Suppressor macrophage treated with lipopolysaccharide for 4 hours (primary cell): ENCODE results near the gene ELFN2.

Experiments
- DNase-seq: peaks from one replicate; pipeline ENCODE4 v3.0.0-alpha.2; 2020

The ELFN2 gene

DNA sequence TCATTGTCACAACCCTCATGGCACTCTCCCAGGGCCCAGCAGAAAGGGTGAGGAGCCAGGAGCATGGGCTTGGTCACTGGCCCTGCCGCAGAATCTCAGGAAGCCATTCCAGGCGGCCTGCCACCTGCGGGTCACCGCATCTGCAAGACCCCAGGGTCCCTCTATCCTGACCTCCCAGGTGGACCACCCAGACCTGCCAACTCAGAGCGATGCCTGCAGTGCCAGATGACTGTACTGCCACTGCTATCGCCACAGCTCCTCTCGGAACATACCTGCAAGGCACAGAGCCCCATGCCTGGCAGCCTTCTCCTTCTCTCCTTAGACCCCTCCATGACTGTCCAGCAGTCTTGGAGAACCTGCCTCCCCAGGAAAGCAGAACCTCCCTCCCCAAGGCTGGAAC is 26.4 kb upstream of the ELFN2 start:
- no peak for DNase-seq

DNA sequence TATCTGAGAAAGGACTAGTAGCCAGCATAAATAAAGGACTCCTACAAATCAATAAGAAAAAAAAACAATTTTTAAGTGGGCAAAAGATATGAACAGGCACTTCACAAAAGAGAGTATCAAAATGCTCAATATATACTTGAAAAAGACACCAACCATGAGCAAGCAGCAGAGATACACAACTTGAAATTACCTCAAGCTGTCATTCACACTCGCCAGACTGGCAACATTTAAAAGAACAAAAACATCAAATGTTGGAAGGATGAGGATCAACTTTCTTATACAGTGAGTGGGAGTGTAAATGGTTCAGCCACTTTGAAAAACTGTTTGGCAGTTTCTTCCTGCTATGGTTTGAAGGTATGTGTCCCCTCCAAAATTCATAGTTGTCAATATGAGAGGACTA is 23.9 kb upstream of the ELFN2 start:
- DNase-seq, result no peak

DNA sequence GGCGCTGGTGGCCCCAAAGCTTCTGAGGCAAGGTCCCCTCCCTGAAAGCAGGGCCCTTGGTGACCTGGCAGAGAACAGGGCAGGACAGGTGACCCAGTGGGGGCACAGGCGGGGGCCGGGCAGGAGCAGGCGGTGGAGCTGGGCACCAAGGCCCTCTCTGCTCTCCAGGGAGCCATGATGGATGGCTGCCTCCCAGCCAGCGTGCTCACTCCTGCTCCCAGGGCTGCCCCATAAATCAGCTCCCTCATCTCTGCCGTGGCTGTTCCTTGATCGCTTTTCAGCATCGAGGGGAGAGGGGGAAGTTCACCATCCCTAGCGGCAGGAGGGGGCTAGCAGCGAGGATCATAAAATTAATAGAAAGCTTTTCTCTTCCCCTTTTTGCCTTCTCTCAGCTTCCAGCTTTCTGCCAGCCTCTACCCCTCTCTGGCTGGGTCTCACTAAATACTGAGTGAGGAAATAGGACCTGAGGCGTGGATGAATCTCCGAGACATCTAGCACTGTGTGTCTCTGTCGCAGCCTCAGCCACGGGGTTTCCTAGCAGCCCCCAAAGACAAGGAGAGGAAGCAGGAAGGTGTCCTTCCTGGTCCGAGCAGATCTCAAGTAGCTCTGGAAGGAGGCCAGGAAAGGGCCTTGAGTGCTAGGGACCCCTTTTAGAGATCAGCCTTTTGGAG is 22.2 kb upstream of the ELFN2 start:
- DNase-seq, result peak; percentile 15

DNA sequence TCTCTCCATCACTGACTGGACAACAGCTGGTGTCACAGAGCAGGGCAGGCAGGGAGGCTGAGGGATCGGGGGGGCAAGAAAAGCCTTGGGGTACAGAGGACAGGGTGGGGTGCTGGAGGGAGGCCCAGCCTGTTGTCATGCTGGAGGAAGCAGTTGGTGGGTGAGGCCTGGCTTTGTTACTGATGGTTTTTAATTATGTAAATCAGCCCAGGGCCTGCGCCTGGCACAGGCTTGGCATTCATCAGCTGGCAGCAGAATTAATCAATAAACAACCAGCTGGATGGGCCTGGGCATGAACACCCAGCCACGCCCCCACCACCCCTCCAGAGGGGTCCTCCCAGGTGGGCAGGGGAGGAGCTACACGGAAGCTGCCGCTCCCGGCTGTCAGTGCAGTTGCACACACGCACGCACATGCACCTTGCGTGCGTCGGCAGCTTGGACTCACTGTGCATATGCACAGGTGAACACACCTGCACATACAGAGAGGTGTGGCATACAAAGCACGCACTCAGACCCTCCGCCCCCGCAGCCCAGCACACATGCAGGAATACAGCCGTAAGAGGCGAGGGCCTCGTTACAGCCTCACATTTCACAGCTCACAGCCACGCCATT is 21.3 kb upstream of the ELFN2 start:
- no peak for DNase-seq

DNA sequence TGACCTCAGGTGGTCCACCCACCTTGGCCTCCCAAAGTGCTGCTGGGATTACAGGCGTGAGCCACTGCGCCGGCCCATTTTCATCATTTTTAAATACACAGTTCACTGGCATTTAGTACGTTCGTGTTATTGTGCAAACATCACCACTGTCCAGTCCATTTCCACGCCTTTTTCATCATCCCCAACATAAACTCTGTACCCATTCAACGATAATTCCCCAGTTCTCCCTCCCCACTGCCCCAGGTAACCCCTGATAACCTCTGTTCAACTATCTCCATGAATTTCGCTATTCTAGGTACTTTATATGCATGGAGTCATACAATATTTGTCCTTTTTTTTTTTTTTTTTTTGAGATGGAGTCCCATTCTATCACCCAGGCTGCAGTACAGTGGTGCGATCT is 18.2 kb upstream of the ELFN2 start:
- DNase-seq, result no peak

DNA sequence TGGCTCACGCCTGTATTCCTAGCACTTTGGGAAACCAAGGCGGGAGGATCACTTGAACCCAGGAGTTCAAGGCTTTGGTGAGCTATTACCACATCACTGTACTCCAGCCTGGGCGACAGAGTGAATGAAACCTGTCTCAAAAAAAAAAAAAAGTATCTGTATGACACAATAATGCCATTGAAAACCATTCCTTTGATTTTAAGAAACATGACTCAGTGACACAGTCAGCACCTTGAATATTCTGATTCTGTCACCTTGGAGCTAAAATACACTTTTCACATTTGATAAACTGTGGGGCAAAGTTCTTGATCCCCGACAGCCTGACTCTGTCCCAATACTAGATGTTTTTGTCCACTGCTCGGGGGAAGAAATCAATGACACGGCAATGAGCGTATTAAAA is 16.7 kb upstream of the ELFN2 start:
- no peak for DNase-seq

DNA sequence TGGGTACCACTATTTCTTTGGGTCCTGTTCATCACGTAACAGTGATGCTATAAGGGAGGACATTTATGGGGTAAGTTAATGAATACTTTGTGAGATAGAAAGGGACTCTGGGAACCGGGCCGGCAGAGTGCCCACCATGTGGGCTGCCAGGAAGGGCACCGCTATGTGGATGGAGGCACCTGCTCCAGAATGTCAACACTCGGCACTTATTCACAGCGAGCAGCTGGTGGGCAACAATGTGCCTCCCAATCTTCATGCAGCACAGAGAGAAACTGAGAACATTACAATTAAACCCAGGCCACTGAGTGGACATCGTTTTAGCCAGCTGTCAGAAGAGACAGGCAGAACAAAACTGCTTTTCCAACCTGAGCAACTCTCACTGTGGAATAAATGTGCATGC is 15.8 kb upstream of the ELFN2 start:
- DNase-seq, result no peak

DNA sequence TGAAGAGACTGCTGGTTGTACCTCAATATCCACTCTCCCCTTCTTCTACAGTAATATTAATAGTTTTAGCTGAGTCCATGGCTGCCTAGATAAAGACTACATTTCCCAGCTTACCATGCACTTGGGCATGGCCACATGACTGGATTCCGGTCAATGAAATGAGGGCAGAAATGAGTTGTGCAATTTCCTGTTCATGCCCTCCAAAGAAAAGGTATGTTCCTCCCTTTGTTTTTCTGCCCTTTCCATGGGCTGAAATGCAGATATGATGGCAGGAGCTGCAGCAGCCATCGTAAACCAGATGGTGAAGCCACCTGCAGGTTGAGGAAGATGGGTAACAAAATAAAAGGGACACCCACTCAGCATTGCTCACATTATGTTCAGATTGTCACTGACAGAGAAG is 15.3 kb upstream of the ELFN2 start:
- peak; percentile 43 for DNase-seq

DNA sequence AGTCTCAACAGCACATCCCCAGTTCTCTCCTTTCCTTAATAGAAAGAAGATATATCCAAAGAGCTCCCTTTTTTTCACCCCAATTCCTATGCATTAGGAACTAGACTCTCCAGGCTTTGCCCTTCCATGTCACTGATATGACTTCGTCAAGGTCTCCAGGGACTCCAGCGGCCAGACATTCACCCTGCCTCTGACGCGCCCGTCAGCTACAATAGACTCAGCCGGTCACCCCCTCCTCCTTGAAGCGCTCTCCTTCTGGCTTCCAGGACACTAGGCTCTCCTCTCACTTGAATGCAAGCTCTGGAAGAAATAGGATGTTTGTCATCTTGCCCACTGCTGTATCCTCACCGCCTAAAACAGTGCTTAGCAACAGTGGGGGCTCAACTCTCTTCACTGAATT is 14.9 kb upstream of the ELFN2 start:
- no peak for DNase-seq

DNA sequence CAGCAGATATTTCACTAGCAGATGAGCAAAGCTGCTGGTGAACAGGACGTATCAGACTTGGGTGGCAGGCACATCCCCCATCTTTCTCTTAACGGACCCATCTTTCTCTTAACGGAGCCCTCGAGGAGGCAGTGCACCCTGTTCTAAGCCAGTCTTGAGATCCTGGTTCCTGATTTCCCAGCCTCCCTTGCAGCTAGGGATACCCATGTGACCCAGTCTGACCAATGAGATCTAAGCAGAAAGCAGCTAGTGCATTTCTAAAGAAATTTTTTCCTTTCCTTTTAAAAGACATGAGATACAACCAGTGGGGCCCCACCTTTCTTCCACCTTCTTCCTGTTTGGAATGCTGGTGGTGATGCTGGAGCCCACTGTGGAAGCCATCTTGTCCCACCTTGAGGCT is 13.6 kb upstream of the ELFN2 start:
- no peak for DNase-seq

DNA sequence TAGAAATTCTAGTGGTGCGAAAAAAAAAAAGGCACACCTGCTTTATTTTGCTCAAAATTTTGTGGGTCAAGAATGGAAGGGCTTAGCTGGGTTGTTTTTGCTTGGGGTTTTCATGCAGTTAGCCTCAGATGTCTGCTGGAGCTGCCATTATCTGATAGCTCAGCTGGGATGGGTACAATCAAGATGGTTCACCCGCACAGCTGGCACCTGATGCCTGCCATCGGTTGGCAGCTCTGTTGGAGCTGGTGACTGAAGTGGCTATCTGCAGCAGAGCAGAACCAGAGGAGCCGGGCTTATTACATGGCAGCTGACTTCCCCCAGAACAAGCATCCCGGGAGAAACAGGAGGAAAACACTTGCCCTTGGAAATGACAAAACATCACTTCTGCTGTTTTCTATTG is 12.1 kb upstream of the ELFN2 start:
- DNase-seq, result no peak

DNA sequence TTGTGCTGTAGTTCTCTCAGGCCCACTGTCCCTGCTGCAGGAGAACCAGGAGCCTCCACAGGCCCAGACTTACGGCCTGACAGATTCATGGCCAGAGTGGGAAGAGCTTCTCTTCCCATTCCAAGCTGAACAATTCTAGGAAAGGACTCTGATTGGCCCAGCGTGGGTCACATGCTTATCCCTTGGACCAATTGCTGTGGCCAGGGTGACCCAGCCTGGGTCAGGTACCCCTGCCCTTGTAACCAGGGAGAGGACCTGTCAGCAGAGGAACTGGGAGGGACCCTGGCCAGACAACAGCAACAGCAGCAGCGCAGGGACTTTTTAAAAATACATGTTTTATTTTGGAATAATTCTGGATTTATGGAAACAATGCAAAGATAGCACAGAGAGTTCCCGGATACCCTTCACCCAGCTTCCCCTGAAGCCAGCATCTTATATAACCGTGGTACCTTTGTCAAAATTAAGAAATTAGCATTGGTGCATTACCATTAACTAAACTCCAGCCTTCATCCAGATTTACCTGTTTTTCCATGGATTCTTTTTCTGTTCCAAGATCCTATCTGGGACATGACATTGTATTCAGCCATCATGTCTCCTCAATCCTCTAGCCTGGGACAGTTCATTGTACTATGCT is 8.8 kb upstream of the ELFN2 start:
- DNase-seq, result no peak

DNA sequence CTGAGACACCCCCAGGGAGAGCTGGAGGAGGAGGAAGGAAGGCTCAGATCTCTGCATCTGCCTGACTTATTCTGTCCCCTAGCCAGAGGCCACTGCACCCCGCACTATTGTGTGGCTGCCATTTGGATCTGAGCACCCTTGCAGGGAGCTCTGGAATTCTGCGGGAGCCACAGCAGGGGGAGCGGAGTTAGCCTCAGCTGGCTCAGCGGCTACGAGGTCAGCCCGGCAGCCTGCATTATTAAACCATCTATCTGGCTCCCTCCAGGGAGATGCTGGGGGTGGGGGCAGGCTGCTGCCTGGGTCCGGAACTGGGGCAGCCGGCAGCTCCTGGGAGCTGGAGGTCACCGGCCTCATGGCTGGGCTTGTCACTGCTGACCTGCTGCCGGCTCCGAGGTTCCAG is 6.5 kb upstream of the ELFN2 start:
- no peak for DNase-seq

DNA sequence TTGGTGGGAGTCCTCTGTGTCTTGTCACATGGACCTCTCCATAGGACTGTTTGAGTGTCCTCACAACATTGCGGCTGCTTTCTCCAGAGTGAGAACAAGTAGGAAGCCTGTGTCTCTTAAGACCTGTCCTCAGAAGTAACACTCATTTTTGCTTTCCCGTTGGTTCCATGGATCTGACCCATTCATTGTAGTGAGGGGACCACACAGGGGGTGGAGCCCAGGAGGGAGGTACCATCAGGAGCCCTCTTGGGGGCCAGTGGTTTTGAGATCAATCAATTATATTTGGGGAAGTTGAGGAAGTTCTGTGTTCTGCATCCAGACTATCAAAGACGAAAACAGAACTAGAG is 5.4 kb upstream of the ELFN2 start:
- DNase-seq, result no peak

DNA sequence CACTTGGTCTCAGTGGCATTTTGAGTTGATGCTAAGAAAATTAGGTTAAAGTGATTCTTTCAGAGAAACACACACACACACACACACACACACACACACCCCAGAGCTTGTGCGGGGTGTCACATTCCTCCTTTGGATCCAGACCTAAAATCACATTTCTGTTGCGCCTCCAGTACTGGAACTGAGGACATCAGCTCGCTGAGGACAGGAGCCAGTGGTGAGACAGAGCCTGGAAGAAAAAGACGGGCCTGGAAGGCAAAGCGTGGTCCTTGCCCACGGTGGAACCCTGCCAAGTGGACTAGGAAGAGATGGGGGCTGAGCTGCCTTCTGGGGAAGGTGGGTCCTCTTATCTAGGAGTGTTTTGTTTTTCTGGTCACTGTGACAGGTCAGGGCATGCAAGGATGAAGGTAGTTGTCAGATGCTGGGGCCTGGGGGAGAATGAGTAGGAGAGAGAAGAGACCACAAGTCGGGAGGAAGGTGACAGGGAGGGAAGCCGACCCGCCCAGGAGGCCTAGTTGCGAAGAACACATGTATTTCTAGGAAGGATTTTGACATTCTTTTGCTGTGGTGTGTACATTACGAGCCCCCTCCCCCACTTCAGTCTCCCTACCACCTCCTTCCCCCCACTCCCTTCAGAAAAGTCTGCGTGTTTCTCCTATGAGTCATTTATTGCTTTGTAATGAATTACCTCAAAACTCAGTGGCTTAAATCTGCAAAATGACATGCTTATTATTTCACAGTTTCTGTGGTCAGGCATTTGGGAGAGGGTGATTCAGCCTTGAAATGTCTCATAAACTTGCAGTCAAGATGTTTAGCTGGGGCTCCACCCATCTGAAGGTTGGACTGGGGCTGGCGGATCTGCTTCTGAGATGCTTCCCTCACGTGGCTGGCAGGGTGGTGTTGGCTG is 4.8 kb upstream of the ELFN2 start:
- DNase-seq, result peak; percentile 79

DNA sequence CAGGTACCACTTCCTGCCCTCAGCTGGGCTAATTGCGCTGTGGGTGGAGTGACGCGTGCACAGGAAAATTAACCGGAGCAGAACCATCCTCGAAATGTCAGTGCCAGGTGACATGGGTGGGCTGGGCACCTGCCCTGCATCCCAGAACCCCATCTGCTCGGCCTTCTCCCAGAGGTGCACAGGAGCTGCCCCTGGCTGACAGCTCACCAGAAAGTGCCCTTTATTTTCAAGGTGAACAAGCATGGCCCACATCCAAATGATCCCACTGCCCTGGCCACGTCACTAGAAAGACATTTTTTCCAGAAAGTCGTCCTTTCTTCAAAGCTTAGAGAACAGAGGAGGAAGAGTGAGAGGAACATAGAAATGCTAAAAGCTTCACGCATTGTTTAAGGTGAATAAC is 4.1 kb upstream of the ELFN2 start:
- DNase-seq, result no peak

DNA sequence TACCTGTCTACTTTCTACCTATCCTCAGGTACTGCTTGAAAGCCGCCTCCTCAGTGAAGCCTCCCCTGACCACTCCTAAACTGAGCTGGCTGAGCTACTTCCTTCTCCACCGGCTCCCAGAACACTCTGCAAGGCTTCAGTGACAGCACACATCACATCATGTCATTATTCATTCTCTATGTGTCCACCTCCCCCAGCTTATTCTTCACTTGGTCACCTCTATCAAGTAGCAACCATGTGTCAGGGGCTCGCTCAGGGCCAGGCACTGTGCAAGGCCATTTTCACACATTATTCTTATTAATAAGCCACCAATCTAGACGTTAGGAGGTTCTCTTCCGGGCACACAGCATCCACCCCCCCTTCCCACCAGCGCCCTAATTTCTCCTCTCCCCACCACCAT is 3.7 kb upstream of the ELFN2 start:
- no peak for DNase-seq

DNA sequence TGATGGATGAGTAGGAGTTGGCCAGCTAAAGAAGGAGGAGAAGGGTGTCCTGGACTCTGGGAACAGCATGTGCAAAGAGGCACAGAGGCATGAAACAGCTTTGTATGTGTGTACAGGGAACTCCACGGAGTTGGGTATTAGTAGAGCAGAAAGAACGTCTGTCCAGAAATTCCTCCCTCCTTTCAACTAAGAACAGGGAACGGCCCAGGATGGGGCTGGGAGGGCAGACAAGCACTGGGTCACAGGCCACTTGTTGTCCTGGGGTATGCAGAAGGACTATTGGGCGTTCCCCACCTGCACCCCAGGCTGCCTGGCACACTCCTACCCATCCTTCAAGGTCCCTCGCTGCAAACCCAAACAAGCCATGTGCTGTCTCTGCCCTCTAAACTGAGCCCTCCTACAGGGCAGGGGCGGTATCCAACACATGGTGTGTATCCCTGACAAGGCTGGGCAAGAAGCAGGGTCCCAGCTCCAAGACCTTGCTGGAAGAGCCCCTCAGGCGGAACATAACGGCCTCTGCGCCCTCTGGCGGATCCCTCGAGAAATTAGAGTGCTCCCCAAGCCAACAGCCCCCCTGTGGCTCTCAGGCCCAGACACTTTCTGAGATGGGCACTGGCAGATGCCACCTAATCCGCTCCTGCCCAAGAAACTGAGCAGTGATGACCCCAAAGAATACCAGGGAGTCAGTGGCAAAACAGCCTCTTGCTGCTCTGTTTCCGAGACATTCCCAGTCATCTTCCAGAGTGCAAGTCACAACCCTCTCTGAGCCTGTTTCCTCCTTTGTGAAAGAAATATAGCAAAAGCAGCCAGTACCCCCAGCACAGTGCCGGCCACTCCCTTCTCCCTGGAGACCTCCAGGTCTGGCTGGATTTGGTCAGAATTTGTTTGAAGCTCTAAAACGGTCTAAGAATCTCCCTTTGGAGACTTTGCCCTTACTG is 1.6 kb upstream of the ELFN2 start:
- peak; percentile 66 for DNase-seq

DNA sequence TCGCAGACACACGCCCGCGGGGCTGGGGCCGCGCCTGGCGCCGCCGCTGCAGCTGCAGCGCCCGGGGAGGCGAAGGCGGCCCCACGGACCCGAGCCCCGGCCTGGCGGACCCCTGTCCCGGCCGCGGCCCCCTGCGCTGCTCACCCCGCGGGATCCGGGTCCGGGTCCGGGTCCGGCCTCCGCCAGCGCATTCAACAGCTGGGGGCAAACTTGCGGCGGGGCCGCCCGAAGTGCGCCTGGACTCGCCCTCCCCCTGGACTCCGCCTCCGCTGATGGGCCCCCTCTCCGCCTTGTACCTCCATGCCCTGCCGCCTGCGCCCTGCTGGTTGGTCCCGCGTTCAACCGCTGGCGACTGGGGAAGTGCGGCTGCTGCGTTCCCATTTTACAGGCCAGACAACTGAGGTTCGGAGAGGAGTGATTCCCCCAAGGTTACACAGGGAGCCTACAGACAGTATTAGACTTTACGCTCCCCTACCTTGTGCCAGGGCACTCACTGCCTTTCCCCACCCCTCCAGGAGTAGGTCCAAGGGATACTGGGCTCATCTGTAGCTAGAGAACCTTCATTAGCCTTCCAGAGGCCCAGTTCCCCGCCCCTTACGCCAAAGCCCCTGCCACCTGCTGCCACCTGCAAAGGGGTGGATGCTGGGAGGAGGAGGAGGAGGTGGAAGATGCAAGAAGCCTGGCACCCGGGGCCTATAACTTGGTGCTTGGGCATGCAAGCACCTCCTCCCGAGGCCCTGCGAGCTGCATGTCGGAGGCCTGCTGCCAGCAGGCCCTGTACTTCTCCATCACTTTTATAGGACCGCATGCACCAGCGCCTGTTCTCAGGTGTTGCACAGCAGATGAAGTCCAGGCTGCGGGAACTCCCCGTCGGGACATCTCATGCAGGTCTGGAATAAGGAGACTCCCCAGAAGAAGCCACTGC is 694 bp upstream of the ELFN2 start:
- DNase-seq, result no peak

DNA sequence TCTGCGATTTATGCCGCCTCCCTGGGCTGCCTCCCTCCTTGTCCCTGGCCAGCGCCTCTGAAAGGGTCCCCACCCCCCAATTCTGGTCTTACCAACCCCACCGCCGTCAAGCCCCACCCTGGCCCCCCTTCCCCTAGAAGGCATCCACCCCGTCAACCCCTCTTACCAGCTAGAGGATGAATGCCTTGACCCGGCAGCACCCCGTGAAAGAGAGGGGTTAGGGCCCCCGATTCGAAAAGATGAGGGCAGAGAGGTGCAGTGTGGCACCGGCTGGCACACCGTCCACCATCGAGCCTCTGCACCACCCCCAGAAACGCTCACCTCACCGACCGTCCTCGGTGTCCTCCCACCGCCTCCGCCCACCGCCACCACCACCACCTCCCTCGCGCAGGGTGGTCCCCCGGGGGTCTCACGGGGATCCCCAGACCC is 559 bp downstream of the ELFN2 start:
- DNase-seq, result no peak
